ENCODE results near the gene CUX1.
"Not testable (repeated sequence)": the region's sequence is repeated elsewhere in the genome, so short reads cannot be mapped to it uniquely, and the experiment has no call there.

Gene CUX1

GRCh38 chr7:101868191-101868950 is 50.9 kb downstream of the CUX1 start:
- DNase-seq (ENCODE audit: low read depth, low spot score), result no peak

- DNase-seq (ENCODE audit: low read depth, low spot score), result no peak
Measured at GRCh38 chr7:101869026-101869900, 51.8 kb downstream of the CUX1 start.

GRCh38 chr7:101869901-101870290 is 52.5 kb downstream of the CUX1 start:
- DNase-seq (ENCODE audit: low read depth, low spot score), result no peak

- no peak for DNase-seq (ENCODE audit: low read depth, low spot score)
Measured at GRCh38 chr7:101870361-101871062, 53.1 kb downstream of the CUX1 start.

- no peak for DNase-seq (ENCODE audit: low read depth, low spot score)
Measured at GRCh38 chr7:101871351-101871750, 53.9 kb downstream of the CUX1 start.

GRCh38 chr7:101874028-101874427 is 56.6 kb downstream of the CUX1 start:
- no peak for DNase-seq (ENCODE audit: low read depth, low spot score)

- no peak for DNase-seq (ENCODE audit: low read depth, low spot score)
Measured at GRCh38 chr7:101875283-101875846, 57.9 kb downstream of the CUX1 start.

- DNase-seq (ENCODE audit: low read depth, low spot score), result no peak
Measured at GRCh38 chr7:101877882-101878591, 60.6 kb downstream of the CUX1 start.

GRCh38 chr7:101878938-101879337 is 61.5 kb downstream of the CUX1 start:
- DNase-seq (ENCODE audit: low read depth, low spot score), result no peak

- DNase-seq (ENCODE audit: low read depth, low spot score), result no peak
Measured at GRCh38 chr7:101879565-101879964, 62.1 kb downstream of the CUX1 start.

GRCh38 chr7:101880282-101881054 is 63.0 kb downstream of the CUX1 start:
- DNase-seq (ENCODE audit: low read depth, low spot score), result no peak

GRCh38 chr7:101882005-101882421 is 64.6 kb downstream of the CUX1 start:
- DNase-seq (ENCODE audit: low read depth, low spot score), result no peak

GRCh38 chr7:101882595-101883564 is 65.5 kb downstream of the CUX1 start:
- DNase-seq (ENCODE audit: low read depth, low spot score), result peak; percentile 89

- no peak for DNase-seq (ENCODE audit: low read depth, low spot score)
Measured at GRCh38 chr7:101884671-101885596, 67.5 kb downstream of the CUX1 start.

GRCh38 chr7:101885597-101885955 is 68.2 kb downstream of the CUX1 start:
- no peak for DNase-seq (ENCODE audit: low read depth, low spot score)

- DNase-seq (ENCODE audit: low read depth, low spot score), result not testable (repeated sequence)
Measured at GRCh38 chr7:101887352-101887751, 69.9 kb downstream of the CUX1 start.

- DNase-seq (ENCODE audit: low read depth, low spot score), result not testable (repeated sequence)
Measured at GRCh38 chr7:101888564-101888963, 71.1 kb downstream of the CUX1 start.

Data from smooth muscle cell of the brain vasculature (primary cell).